GM12878 (cell line): ENCODE measurements around the gene NSG2. TPM values are rescaled to one million over a fixed set of nuclear protein-coding genes. Genes with fewer than 3 reads are reported as not detected.

ENCODE experiments used
- ATAC-seq: fragments of 200-7000 bp; cut with Tn5 transposase; 3 replicates; pipeline ENCODE4 v1.9.1; 2020; ENCODE audit warnings: mild to moderate bottlenecking, moderate library complexity
- BruUV-seq: library from RNA; stranded (reverse); fragments of 400-500 nt; replicated peaks from 2 replicates; lab custom pipeline; 2021; lab: Mats Ljungman, UMichigan
- CTCF ChIA-PET: fragments of 300-600 bp; sonication (Branson Sonifier 250); formaldehyde crosslinking; extraction: SDS; loops from one replicate; lab custom pipeline; 2021; ENCODE audit warnings: inconsistent platforms; lab: Yijun Ruan, JAX
- POLR2A ChIA-PET: fragments of 350-600 bp; formaldehyde crosslinking; extraction: SDS; loops from one replicate; lab custom pipeline; 2021; ENCODE audit warnings: inconsistent platforms; lab: Charles Lee
- RAD21 ChIA-PET: fragments of 300-600 bp; sonication (Branson Sonifier 250); formaldehyde crosslinking; loops from one replicate; lab custom pipeline; 2023; ENCODE audit warnings: antibody characterized with exemption; ENCODE audit not compliant: unreplicated experiment; lab: Charles Lee
- SMC1A ChIA-PET: fragments of 300-600 bp; sonication (Branson Sonifier 250); formaldehyde crosslinking; loops from one replicate; lab custom pipeline; 2023; ENCODE audit not compliant: unreplicated experiment, uncharacterized antibody; lab: Charles Lee
- DNase-seq: peaks from one replicate; pipeline ENCODE4 v3.0.0-alpha.2; 2011; ENCODE audit warnings: low read depth, low spot score
- FAIRE-seq: peaks from 3 replicates; lab custom pipeline; 2011; peaks lifted over from hg19 to GRCh38; lab: Jason Lieb, UNC
- H2AFZ ChIP-seq: 2 replicates; pipeline ENCODE4 v1.6.0; 2011; ENCODE audit warnings: low read depth, low read length, control low read depth; ENCODE audit not compliant: control insufficient read depth
- H3K27ac ChIP-seq: 2 replicates; pipeline ENCODE4 v1.5.1; 2011; ENCODE audit warnings: control low read depth; ENCODE audit not compliant: control insufficient read depth, insufficient read depth
- H3K27me3 ChIP-seq, 2 experiments: replicated peaks in 1 of 2; 2 replicates each; pipeline versions ENCODE4 v1.6.0 to v1.6.1; 2011; ENCODE audit warnings: low read length in 1 of 2; ENCODE audit not compliant: control insufficient read depth in 2 of 2, insufficient read depth in 2 of 2
- H3K36me3 ChIP-seq, 2 experiments: 2 replicates each; pipeline ENCODE4 v1.5.1; 2011; ENCODE audit warnings: low read length in 1 of 2; ENCODE audit not compliant: control insufficient read depth in 2 of 2, insufficient read depth in 2 of 2
- H3K4me1 ChIP-seq: 2 replicates; pipeline ENCODE4 v1.6.1; 2011; ENCODE audit warnings: mild to moderate bottlenecking, low read length, moderate library complexity, mixed read lengths; ENCODE audit not compliant: control insufficient read depth, insufficient read depth
- H3K4me2 ChIP-seq: 2 replicates; pipeline ENCODE4 v1.6.0; 2011; ENCODE audit warnings: control low read depth; ENCODE audit not compliant: control insufficient read depth, insufficient read depth
- H3K4me3 ChIP-seq: fragments of 200-600 bp; sonication (generic); 2 replicates; pipeline ENCODE4 v1.5.1; 2016
- H3K79me2 ChIP-seq: 2 replicates; pipeline ENCODE4 v1.6.0; 2011; ENCODE audit warnings: low read length; ENCODE audit not compliant: control insufficient read depth, insufficient read depth
- H3K9ac ChIP-seq: 2 replicates; pipeline ENCODE4 v1.8.0; 2011; ENCODE audit warnings: low read length, control low read depth, mixed read lengths; ENCODE audit not compliant: control insufficient read depth, insufficient read depth
- H3K9me3 ChIP-seq: replicated peaks from 3 replicates; pipeline ENCODE4 v1.5.1; 2011; ENCODE audit warnings: mild to moderate bottlenecking, low read length; ENCODE audit not compliant: control insufficient read depth, insufficient read depth
- H4K20me1 ChIP-seq: 2 replicates; pipeline ENCODE4 v1.6.0; 2011; ENCODE audit not compliant: control insufficient read depth, insufficient read depth
- BCL11A ChIP-seq: IDR thresholded peaks from 2 replicates; pipeline ENCODE4 v1.6.1; 2011; ENCODE audit warnings: low read depth, low read length
- CREM ChIP-seq: IDR thresholded peaks from 2 replicates; pipeline ENCODE4 v1.6.1; 2014; ENCODE audit warnings: antibody characterized with exemption, low read depth
- CUX1 ChIP-seq: IDR thresholded peaks from 2 replicates; pipeline ENCODE4 v1.6.1; 2012; ENCODE audit warnings: improper control_type of control experiment, low read depth, low read length; ENCODE audit not compliant: insufficient replicate concordance
- HCFC1 ChIP-seq: fragments of 150-350 bp; IDR thresholded peaks from 2 replicates; pipeline ENCODE4 v1.6.1; 2014; ENCODE audit warnings: low read length
- HDGF ChIP-seq: fragments of 450-650 bp; IDR thresholded peaks from 2 replicates; pipeline ENCODE4 v1.6.1; 2016; ENCODE audit warnings: antibody characterized with exemption
- JUNB ChIP-seq: IDR thresholded peaks from 2 replicates; pipeline ENCODE4 v1.6.1; 2016; ENCODE audit warnings: antibody characterized with exemption, mild to moderate bottlenecking
- KLF5 ChIP-seq: fragments of 450-650 bp; IDR thresholded peaks from 2 replicates; pipeline ENCODE4 v1.6.1; 2014; ENCODE audit warnings: mild to moderate bottlenecking; ENCODE audit not compliant: partially characterized antibody
- MAX ChIP-seq: IDR thresholded peaks from 2 replicates; pipeline ENCODE4 v1.6.1; 2012; ENCODE audit warnings: low read depth, low read length, improper control_type of control experiment
- POU2F2 ChIP-seq: IDR thresholded peaks from 3 replicates; pipeline ENCODE4 v1.6.1; 2011; ENCODE audit warnings: low read depth, mild to moderate bottlenecking, low read length, borderline replicate concordance
- SMAD5 ChIP-seq: IDR thresholded peaks from 2 replicates; pipeline ENCODE4 v1.6.1; 2016; ENCODE audit warnings: antibody characterized with exemption, low read depth
- SMARCA5 ChIP-seq: fragments of 450-650 bp; IDR thresholded peaks from 2 replicates; pipeline ENCODE4 v1.6.1; 2017; ENCODE audit warnings: mild to moderate bottlenecking
- WGBS: methylation state at CpG from one replicate; pipeline ENCODE4 v1.1.6; 2016; ENCODE audit warnings: low lambda C conversion rate; ENCODE audit not compliant: insufficient replicate concordance, insufficient coverage; ENCODE audit errors: missing lambda C conversion rate; 5-methylcytosine and 5-hydroxymethylcytosine counted together
- in situ Hi-C: fragments of 300-500 bp; cut with MboI; formaldehyde crosslinking; loops from 9 replicates; pipeline ENCODE4 v1.14.3; 2018; ENCODE audit warnings: mixed read lengths
- intact Hi-C: fragments of 100-400 bp; cut with micrococcal nuclease; formaldehyde crosslinking; loops from one replicate; pipeline ENCODE4 v1.14.2; 2022; ENCODE audit not compliant: unreplicated experiment
- polyA plus RNA-seq, 11 experiments: library from polyadenylated mRNA; depleted of rRNA in 4 of 11; unstranded in 6 of 11; stranded (reverse) in 5 of 11; fragments of >200 nt; fragmentation: Nextera tagmentation in 4 of 11; fragmentation: Illumina TruSeq in 1 of 11; extraction: Ambion mirVana in 4 of 11; extraction: Trizol in 1 of 11; gene quantifications; 1 replicate in 1 of 11; 2 replicates in 10 of 11; pipeline versions ENCODE4 v1.2.1 to v1.2.3, GENCODE V29; 2011 to 2016; ENCODE audit warnings: inconsistent platforms in 2 of 11, missing spikeins in 2 of 11, low read depth in 1 of 11
- total RNA-seq, 4 experiments: library from RNA; depleted of rRNA in 3 of 4; stranded (reverse); fragments of >200 nt in 3 of 4; fragmentation: Illumina TruSeq in 1 of 4; extraction: Trizol in 1 of 4; gene quantifications; 2 replicates each; pipeline versions ENCODE4 v1.2.1 to v1.2.3, GENCODE V29; 2013 to 2021
- TF ChIP-seq, protein P1 (sequence below): IDR thresholded peaks from 2 replicates; pipeline ENCODE4 v1.6.1; 2012; ENCODE audit warnings: low read length, inconsistent platforms

NSG2 gene
- total and polyA plus RNA-seq, 10 of the 15 experiments (the other 5 are each of a cell fraction or from before 2014, with no cell fraction given), result 0.04 to 0.14 TPM; not detected in 8

DNA sequence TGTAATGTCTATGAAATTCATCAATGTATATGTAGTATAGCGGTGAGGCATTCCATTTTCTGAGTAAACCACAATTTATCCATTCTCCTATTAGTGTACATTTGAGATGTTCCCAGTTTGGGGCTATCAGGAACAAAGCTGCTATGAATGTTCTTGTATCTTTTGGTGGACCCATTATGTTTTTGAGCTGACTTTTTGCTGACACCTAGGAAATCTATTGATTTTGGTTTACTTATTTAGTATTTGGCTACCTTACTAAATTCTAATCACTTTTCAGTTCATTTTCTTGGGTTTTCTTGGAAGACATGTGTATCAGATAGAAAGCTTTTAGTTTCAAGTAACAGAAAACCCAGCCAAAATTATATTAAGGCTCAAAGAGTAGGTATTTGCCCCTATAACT lies 13.7 kb downstream of the NSG2 start:
- CTCF ChIA-PET, result interaction anchor here (1.3 kb wide), 1 partner anchor 443 kb away, joined by 3 read pairs; no protein-coding TSS in a partner anchor
- intact Hi-C loops, result no loop called here
- Histone ChIP-seq H3K27ac (no peak overlapping the region), H3K9ac (no peak overlapping the region), H3K9me3 (no peaks in the 10 kb centered on the region), H3K27me3 (no peaks in the 10 kb centered on the region; a peak in 1 of 4 replicates), H2AFZ (no peak overlapping the region), H3K4me2 (no peak overlapping the region), H3K36me3 (no peaks in the 10 kb centered on the region), H3K79me2 (no peaks in the 10 kb centered on the region), H4K20me1 (no peaks in the 10 kb centered on the region), H3K4me3 (no peak overlapping the region), H3K4me1 (no peaks in the 10 kb centered on the region)
- RAD21 ChIA-PET, result interaction anchor here (1.3 kb wide), 1 partner anchor 253 kb away, joined by 3 read pairs; no protein-coding TSS in a partner anchor
- 0% methylated on average over 1 of the region's 1 CpG for WGBS
- no peak for TF ChIP-seq HDGF
- TF ChIP-seq KLF5, result no peak
- no peak for TF ChIP-seq CREM
- TF ChIP-seq SMARCA5, result no peak
- TF ChIP-seq POU2F2, result no peak
- no peak for TF ChIP-seq HCFC1
- no peak for TF ChIP-seq CUX1
- no peak for TF ChIP-seq SMAD5
- no peak for TF ChIP-seq MAX
- no peak for TF ChIP-seq JUNB
- TF ChIP-seq, protein P1, sequence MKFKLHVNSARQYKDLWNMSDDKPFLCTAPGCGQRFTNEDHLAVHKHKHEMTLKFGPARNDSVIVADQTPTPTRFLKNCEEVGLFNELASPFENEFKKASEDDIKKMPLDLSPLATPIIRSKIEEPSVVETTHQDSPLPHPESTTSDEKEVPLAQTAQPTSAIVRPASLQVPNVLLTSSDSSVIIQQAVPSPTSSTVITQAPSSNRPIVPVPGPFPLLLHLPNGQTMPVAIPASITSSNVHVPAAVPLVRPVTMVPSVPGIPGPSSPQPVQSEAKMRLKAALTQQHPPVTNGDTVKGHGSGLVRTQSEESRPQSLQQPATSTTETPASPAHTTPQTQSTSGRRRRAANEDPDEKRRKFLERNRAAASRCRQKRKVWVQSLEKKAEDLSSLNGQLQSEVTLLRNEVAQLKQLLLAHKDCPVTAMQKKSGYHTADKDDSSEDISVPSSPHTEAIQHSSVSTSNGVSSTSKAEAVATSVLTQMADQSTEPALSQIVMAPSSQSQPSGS, result no peak
- TF ChIP-seq BCL11A, result no peak
- no TSS peak for BruUV-seq
- POLR2A ChIA-PET, result no interaction called here
- DNase-seq (no peak), ATAC-seq (no peak), FAIRE-seq (no peak)
- SMC1A ChIA-PET, result no interaction called here
- in situ Hi-C loops, result no loop called here
